Measurements from ENCODE around the gene RAB10.
"Not testable (repeated sequence)": the region's sequence is repeated elsewhere in the genome, so short reads cannot be mapped to it uniquely, and the experiment has no call there.

RAB10 gene

DNA sequence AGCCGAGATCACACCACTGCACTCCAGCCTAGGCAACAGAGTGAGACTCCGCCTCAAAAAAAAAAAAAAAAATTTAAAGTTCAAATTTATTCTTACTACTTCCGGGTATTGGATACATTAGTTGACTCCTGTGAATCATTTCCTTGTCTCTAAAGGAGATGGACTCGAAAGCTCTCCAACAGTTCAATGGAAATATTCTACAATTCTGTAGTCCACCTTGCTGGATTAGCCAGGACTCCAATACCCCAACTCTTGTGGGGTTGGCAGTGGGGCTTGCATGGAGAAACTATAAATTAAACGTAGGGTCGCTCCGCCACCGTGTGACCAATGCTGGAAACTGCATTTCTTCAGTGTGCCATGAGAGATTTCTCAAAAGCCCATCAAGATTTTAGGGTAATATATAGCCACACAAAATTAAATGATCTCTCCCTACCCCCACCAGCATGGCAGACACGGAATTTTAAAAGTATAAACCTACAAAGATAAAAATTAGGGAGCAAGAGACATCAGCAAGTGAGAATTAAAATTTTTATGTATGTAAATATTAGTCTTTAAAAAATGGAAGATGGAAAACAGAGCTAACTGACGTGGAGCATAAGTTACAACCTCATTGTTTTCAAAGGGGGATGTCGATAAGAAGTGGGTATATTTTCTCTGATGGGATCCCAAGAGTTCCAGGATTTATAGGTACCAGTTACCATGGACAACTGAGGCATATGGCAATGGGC lies 111.2 kb downstream of the RAB10 start:
- peak in 46 of 56 donors; percentile 6 to 83 (median 34) for DNase-seq

DNA sequence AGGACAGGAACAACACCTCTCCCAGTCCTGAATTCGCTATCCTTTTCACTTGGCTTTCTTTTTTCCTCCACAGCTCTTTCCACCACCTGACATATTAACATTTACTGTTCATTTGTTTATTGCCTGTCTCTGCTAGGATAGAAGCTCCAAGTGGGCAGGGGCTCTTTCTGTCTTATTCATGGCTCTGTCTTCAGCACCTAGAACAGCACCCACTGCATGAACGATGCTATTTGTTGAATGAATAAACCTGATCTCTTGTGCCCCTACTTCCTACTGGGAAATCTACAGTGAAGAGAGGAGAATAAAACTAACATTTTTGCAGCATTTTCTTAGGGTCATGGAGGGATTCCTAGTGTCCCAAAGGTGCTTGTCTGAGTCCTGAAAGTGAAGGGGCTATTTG lies 114.6 kb downstream of the RAB10 start:
- DNase-seq = no peak

- no peak for DNase-seq
Observed at GRCh38 chr2:26150243-26150642, 116.4 kb downstream of the RAB10 start.

DNA sequence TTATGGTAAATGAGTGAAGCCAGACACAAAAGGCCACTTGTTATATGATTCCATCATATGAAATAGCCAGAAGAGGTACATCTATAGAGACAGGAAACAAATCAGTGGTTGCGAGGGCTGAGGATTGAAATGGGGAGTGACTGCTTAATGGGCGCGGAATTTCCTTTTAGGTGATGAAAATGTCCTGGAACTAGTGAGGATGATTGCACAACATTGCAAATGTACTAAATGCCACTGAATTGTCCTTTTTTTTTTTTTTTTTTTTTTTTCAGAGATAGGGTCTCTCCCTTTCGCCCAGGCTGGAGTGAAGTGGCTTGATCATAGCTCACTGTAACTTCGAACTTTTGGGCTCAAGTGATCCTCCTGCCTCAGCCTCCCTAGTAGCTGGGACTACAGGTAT lies 123.7 kb downstream of the RAB10 start:
- DNase-seq = no peak

GRCh38 chr2:26161926-26162325 lies 128.0 kb downstream of the RAB10 start:
- DNase-seq = no peak

GRCh38 chr2:26162963-26163362 lies 129.1 kb downstream of the RAB10 start:
- DNase-seq = no peak

GRCh38 chr2:26164231-26164630 lies 130.3 kb downstream of the RAB10 start:
- peak in 20 of 56 donors; percentile 9 to 62 (median 32) for DNase-seq

DNA sequence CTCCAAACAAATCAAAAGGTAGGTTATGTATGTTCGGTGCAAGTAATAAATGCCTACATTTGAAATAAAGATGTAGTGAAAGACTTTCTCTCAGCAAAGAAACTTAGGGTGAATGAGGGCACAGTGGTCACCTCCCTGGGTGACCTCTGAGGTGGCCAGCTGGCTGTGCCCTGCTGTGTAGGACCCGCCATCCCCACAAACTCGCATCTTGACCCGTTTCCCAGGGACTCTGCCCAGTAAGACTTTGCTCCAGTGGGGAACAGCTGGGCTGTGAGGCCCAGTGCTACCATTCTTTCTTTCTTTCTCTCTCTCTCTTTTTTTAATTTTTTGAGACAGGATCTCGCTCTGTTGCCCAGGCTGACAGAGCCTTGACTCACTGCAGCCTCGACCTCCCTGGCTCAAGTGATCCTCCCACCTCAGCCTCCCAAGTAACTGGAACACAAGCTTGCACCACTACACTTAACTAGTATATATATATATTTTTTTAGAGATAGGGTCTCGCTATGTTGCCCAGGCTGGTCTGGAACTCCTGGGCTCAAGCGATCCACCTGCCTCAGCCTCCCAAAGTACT lies 130.8 kb downstream of the RAB10 start:
- DNase-seq = no peak

- DNase-seq = no peak
Observed at GRCh38 chr2:26165403-26165802, 131.5 kb downstream of the RAB10 start.

GRCh38 chr2:26166541-26166940 lies 132.7 kb downstream of the RAB10 start:
- DNase-seq = not testable (repeated sequence)

GRCh38 chr2:26168785-26169184 lies 134.9 kb downstream of the RAB10 start:
- no peak for DNase-seq

GRCh38 chr2:26169226-26169625 lies 135.3 kb downstream of the RAB10 start:
- no peak for DNase-seq

DNA sequence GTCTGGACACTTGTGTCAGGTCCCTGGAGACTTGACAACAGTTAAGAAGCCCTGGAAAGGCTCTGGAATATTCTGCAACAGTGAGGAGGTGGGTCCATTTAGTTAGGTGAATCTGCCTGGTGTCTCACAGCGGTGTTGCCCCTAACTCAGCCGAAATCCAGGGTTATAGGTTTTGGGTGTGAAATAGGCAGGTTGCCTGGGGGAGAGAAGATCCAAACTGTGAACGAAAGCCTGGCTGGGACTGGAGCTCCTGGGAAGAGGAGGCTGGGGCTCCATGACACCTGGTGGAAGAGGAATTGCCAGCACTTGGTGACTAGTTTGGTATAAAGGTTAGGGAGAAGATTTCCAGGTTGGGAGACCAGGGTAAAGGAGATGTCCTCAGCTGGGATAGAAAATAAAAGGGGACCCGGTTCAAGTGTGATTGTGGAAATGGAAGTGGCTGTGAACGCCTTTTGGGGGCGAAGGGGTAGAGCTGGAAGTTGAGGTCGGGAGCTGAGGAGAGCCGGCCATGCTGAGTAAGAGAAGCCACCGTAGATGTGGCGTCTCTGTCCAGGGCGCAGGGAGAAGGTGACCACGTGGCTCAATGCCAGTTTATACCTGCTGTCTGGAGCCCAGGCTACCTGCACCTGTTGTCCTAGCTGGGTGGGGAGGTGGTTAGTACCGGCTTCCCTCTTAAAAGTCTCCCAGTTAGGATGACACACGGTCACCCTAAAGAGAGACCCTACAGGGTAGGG lies 136.0 kb downstream of the RAB10 start:
- no peak for DNase-seq

DNA sequence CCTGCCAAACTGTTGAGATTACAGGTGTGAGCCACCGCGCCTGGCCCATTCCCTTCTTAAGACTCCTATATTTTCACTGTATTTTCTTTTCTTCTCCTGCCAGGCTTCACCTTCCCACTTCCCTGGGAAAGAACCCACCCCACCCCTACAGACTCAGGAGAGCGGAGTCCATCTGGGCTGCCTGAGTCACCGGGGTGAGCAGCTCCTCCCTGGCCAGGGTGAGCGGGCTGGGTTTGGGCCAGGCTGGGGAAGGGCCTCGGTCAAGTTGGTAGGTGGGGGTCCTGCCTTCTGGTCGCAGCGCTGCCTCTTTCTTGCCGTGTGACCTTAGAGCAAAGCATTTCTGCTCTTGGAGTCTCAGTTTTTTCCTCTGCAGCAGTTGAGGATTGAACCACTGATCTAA lies 136.9 kb downstream of the RAB10 start:
- no peak for DNase-seq

GRCh38 chr2:26172189-26172870 lies 138.4 kb downstream of the RAB10 start:
- DNase-seq = peak in 1 of 56 donors; percentile 36

DNA sequence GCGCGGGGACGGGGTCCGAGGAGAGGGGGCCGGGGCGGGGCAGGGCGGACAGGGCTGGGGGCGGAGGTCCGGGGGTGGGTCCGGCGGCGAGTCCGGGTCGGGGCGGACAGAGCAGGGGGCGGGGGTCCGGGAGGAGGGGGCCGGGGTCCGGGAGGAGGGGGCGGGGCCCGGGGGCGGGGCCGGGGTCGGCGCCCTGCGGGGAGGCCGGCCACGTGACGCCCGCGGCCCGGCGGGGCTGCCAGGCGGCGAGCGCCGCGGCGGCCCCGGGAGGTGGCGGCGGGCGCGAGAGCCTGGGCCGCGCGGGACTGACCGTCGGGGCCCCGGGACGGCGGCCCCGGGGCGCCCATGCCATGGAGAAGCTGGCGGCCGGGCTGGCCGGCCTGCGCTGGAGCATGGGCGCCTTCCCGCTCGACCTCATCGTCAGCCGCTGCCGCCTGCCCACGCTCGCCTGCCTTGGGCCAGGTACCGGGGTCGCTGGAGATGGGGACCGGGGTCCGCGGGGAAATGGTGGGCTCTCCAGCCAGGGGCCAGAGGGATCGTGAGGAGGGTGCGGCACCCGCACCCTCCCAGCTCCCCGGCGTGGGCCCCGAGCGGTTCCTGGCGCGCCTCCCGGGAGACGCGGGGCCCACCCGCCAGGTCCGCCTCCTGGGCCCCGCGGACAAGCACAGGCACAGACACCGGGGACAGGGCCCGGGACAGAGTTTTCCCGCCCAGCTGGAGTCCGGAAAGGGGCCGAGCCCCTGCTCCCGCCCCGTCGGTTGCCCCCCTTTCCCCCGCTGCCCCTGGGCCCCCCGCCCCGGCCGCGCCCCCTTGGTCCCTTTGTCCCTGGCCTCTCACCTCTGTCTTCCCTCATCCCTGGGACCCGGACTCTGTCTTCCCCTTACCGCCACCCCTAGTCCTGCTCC lies 139.2 kb downstream of the RAB10 start, which contains the start of gene GAREM2:
TSS of gene GAREM2 (plus strand) at position 218 of the 905 bp plus-strand sequence. CDS start at position 351, 133 bp downstream.
- no peak for DNase-seq

GRCh38 chr2:26173776-26174482 lies 140.0 kb downstream of the RAB10 start:
- DNase-seq = peak in 38 of 56 donors; percentile 23 to 81 (median 52)

- DNase-seq = no peak
Observed at GRCh38 chr2:26174691-26175465, 141.0 kb downstream of the RAB10 start.

Measured in nucleus accumbens (tissue), 56 donors.